ENCODE data around the gene NDC1.
"Not testable (repeated sequence)": the region's sequence is repeated elsewhere in the genome, so short reads cannot be mapped to it uniquely, and the experiment has no call there.

The NDC1 gene

DNA sequence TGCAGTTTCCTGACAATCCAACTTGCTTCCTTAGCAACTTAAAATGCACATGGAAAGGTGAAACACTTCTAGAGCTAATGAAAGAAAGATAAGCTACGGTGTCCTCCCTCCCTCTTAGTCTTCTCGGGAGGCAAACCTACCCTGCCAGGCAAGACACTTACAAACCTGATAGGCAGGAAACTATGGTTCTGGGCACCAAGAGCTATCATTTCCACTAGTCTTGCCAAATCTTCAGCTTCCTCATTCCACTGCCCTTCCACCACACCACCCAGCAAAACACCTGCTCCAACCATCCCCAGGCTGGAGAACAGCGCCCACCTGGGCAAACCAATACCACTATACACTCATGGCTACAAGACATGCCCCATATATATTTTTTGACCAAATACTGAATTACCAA is 15.2 kb downstream of the NDC1 start:
- DNase-seq (ENCODE audit: low read depth) = no peak

DNA sequence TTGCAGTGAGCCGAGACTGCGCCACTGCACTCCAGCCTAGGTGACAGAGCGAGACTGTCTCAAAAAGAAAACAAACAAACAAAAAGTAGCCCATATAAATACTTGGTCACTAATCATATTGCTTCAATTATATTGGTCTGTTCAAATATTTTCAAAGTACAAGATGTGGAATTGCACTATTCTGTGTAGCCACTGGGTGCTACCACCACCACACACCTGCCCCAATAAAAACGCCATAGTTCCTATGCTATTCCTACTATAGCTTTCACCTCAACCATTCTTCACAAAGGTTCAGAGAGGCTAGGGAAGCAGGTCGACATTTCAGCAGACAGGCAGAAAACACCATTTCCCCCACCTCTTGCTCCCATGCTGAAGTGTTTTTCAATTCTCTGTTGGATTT is 16.7 kb downstream of the NDC1 start:
- DNase-seq (ENCODE audit: low read depth) = no peak

DNA sequence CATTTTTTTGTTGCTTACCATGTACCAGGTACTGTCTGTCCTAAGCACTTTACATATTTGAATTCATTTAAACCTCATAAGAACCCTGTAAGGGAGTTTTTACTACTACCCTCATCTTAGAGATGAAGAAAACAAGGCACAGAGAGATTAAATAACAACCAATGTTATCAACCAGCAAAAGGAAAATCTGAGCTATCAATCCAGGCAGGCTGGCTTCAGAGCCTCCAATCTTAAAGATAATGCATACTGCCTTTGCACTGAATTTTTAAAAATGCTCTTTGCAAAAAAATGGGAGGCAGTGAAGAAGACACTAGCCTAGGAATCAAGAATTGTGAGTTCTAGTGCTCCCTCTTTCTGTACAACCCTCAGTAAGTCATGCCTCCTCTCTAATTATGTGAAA is 18.7 kb downstream of the NDC1 start:
- DNase-seq (ENCODE audit: low read depth) = no peak

DNA sequence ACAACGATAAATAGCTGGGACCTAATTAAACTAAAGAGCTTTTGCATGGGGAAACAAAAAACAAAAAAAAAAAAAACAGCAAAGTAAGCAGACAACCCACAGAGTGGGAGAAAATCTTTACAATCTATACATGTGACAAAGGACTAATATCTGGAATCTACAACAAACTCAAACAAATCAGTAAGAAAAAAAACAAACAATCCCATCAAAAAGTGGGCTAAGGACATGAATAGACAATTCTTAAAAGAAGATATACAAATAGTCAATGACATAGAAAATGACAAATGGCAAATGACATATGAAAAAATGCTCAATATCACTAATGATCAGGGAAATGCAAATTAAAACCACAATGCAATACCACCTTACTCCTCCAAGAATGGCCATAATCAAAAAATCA is 21.5 kb downstream of the NDC1 start:
- not testable (repeated sequence) for DNase-seq (ENCODE audit: low read depth)

DNA sequence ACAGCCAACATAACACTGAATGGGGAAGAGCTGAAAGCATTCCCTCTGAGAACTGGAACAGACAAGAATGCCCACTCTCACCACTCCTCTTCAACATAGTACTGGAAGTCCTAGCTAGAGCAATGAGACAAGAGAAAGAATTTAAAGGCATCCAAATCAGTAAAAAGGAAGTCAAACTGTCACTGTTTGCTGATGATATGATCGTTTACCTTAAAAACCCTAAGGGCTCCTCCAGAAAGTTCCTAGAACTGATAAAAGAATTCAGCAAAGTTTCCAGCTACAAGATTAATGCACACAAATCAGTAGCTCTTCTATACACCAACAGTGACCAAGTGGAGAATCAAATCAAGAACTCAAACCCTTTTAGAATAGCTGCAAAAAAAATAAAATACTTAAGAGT is 22.6 kb downstream of the NDC1 start:
- not testable (repeated sequence) for DNase-seq (ENCODE audit: low read depth)

DNA sequence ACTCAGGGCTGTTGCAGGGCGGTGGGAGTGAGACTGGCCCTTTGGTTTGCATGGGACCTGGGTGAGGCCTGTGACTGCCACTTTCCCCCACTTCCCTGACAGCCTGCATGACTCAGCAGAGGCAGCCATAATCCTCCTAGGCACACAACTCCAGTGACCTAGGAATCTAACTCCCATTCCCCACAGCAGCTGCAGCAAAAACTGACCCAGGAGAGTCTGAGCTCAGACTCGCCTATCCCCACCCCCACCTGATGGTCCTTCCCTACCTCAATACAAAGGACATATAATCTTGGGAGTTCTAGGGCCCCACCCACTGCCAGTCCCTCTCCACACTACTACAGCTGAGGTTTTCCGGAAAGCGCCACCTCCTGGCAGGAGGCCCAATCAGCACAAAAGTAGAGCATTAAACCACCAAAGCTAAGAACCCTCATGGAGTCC is 26.7 kb downstream of the NDC1 start:
- DNase-seq (ENCODE audit: low read depth) = no peak

DNA sequence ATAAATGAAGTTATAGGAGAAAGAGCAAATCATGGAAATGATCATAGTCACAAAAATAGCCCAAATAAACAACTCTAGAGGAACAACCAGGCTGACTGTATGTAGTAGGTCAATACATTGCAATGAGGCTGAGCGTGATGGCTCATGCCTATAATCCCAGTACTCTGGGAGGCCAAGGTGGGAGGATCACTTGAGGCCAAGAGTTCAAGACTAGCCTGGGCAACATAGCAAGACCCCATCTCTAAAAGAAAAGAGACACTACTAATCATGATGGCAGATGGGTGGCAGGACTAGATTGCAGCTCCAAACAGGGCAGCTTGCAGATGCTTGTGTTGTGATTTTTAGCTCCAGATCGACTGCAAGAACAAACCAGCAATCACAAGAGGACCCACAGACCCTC is 27.6 kb downstream of the NDC1 start:
- no peak for DNase-seq (ENCODE audit: low read depth)

DNA sequence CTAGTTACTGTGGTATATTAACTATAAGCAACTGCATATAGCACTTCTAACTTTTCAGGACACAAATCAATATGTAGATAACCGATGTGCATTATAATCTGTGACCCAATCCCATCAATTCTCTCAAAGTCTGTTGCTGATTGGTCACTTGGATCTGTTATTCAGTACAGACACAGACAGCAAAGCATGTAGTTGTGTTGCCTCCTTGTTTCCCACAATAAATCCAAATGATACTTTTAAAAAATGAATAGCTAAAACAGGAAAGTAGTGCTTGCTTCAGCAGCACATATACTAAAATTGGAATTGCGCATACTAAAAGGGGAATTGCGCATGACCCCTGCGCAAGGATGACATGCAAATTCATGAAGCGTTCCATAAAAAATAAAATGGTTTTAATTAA is 28.1 kb downstream of the NDC1 start:
- DNase-seq (ENCODE audit: low read depth) = no peak

DNA sequence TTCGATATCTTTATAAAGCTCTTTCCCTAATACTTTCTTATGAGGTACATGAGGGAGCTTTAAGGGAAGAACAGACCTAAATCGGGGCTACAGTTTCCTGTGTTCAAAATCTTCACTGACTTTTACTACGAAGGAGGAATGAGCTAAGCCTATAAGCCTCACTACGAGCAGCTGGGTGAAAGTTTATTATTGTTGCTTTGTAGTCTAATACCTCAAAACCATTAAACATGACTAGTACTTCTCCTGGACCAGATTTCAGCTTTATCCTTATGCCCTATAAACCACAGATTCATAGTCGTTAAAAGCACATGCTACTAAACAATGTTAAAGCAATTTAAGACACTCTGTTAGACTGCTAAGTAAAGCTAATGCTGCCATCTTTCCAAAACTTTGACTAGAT is 30.2 kb downstream of the NDC1 start:
- DNase-seq (ENCODE audit: low read depth) = no peak

DNA sequence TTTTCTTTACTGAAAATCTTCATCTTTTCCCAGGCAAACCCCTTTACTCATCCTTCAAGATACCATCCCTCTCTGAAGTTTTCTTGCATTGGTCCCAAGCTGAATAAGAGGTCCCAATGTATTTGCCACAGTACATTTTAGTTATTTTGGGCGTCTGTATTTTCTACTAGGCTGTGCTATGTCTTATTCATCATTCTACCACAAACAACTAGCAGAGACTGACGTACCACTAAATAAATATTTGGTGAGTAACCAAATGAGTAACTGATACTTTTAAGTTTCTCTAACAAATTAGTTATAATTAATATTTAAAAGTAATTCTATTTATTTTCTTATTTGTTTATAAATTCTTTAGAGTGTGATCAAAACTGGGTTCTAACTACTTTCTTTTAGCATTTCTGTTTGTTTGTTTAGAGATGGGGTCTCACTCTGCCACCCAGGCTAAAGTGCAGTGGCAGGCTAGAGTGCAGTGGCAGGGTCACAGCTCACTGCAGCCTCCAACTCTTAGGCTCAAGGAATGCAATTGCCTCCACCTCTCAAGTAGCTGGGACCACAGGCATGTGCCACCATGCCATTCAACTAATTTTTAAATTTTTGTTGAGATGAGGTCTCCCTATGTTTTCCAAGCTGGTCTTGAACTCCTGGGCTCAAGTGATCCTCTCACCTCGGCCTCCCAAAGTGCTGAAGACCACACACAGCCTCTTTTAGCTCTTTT is 33.1 kb downstream of the NDC1 start:
- no peak for DNase-seq (ENCODE audit: low read depth)

DNA sequence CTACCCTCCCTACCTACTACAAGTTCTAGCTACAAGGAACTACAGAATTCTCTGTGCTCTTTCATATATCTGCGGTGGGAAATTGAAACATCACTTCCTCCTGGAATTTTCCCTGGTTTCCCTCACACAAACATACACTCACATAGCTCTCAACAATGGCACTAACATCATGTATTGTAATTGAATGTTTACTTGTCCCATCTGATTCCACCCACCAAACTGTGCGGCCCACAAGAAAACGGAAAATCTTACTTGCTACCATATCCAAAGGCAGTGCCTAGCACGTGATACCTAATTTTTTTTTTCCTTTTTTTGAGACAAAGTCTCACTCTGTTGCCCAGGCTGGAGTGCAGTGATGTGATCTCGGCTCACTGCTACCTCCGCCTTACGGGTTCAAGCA is 33.9 kb downstream of the NDC1 start:
- no peak for DNase-seq (ENCODE audit: low read depth)

DNA sequence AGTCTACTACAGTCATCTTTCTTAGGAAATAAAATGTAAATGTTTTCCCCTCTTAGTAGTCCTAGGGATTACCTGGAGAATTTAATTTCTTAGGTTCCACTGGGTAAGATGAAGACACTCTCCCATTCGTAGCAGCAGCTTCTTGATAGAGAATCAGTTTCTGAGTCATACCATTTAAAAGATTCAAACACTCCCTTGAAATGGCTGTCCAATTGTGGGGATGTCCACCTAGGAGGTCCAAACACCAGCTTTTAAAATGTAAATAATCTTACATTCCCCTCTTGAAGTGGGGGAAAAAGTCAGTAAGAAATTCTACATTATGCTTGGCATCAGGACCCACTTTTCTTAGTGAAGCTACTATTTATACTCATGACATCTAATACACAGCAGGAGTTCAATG is 37.5 kb downstream of the NDC1 start:
- DNase-seq (ENCODE audit: low read depth) = no peak

DNA sequence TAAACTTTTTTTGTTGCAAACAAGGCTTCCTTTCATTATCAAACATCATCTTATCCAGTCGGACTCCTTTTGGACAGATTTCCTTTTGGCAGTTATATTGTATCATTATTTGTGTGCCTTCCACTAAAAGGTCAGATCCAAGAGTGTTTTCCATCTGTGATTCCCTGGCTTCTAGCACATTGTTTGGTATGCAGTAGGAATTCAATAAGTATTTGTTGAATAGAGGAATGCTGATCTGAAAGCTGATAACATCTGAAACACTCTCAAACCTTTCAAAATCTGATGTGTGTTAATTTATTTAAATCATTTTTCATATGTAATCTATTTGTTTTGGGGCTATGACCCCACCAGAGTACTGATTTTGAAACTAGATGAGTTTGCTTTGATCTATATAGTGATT is 39.0 kb downstream of the NDC1 start:
- DNase-seq (ENCODE audit: low read depth) = no peak

DNA sequence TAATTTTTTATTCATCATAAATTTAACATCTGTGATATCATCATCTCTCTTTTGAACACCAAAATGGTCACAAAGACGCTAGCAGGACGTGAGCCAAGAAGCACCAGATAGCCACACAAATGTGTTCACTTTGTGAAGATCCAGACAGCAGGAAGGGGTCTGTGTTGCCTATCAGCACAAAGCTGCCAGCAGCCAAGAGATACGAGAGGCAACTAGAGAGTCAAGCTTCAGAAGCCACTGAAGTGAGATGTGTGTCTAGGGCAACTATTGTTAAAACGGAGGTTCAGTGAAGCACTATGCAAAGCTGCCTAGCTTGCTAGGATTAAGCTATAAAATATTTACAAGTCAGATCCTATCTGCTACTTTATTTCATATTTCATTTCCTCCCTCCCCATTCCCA is 45.3 kb downstream of the NDC1 start:
- no peak for DNase-seq (ENCODE audit: low read depth)

DNA sequence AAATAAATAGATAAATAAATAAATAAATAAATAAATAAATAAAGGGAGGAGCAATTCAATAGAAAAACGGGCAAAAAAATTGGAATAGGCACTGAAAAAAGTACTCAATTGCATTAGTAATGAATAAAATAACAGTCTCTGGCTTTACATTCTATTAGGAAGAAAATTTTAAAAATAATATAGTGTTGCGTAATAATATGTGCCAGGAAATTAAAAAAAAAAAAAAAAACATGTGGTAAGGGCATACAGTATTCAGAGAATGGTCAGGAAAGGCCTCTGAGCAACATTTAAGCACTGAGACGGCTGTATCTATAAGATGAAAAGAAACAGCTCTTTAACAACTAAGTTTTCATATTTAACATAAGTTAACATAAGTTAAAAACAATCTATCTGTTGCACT is 50.4 kb downstream of the NDC1 start:
- no peak for DNase-seq (ENCODE audit: low read depth)

DNA sequence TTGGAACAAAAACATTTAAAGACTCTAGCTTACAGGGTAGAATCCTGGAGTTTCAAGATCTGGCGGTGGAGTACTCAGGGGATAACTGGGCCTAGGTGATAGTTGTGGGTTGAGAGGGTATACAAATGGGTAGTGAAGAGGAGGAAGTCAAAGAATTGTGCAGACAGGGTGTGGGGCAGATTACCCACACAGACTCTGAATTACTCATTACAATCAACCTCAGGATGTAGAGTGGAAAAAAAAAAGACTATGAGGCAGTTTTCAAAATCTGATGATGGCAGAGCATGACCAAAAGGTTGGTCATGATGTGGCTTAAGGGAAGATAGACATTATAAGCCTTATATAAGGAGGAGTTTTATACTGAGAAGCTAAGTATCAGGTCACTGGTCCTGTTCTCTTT is 55.0 kb downstream of the NDC1 start:
- no peak for DNase-seq (ENCODE audit: low read depth)

DNA sequence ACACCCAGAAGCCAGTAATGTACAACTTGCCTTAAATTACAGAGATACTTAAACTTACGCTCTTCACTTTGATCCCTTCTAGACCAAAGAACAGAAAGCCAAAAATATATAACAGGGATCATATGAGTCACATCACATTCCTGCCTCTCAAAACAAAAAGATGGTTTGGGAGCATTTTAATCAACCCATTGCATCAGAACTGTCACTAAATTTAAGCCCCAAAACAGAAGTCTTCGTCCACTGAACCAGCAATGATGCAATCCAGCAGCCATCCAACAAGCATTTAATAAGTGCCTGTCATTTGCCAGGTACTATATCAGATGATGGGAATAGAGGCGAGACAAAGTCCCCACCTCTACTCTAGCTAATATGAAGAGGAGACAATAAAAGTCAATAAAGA is 56.4 kb downstream of the NDC1 start:
- no peak for DNase-seq (ENCODE audit: low read depth)

DNA sequence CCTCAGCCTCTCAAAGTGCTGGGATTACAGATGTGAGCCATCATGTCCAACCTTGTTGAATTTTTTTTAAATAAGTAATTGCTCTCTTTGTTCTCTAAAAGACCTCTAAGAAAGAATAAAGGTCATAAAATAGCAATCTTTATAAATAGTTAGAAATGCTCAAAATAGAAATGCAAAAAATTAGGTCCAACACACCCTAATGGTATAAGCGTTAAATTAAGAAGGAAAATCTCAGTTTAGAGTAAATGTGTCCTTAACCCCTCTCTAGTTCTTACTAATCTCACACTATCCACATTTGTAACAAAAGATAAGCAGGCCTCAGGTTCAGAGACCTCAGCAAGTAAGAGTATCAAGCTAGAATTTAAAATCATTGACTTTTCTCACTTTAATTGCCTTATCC is 60.8 kb downstream of the NDC1 start:
- no peak for DNase-seq (ENCODE audit: low read depth)

DNA sequence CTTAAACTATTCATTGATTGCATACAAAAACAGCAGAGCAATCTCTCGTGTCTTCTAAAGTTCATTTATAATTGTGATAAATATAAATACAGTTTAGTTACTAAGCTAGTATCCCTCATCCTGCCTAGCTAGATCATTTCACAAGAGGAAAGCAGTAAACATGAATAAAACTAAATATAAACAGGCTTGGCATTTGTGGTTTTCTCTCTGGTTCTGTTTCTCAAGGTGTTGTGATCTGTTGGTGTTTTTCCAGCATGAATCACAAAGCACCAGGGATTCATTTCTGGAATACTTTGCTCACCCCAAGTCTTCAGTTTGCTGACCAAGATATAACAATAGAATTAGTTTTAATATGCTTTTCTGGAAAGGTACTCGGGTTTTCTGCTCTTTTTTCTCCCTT is 66.4 kb downstream of the NDC1 start:
- no peak for DNase-seq (ENCODE audit: low read depth)

DNA sequence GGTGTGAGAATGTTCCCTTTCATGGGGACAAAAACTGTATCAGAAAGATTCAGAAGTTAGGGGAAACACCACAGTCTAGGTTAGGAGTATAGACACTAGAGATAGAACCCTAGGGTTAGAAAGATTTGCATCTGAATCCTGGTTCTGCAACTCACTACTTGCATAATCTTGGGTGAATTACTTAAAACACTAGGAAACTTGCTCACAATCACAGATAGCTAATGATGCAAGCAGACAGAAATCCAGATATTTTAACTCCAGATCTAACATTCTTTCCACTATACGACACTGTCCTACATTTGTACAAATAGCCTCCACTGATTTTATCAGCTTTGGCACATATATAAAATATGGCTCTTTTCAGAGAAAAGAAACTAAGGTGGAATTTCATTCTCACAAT is 68.3 kb downstream of the NDC1 start:
- no peak for DNase-seq (ENCODE audit: low read depth)

DNA sequence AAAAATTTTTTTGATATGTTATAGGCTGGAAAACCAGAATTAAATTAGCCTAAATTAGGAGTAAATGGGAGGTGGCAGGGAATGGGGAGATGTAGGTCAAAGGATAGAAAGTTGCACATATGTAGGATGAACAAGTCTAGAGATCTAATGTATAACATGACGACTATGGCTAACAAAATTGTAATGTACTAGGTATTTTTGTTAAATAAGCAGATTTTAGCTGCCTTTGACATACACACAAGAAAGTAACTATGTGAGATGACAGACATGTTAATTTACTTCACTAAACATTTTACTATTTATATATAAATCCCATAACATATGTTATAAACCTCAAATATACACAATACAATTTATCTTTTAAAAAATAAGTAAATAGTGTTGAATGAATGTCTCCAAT is 68.9 kb downstream of the NDC1 start:
- DNase-seq (ENCODE audit: low read depth) = no peak

DNA sequence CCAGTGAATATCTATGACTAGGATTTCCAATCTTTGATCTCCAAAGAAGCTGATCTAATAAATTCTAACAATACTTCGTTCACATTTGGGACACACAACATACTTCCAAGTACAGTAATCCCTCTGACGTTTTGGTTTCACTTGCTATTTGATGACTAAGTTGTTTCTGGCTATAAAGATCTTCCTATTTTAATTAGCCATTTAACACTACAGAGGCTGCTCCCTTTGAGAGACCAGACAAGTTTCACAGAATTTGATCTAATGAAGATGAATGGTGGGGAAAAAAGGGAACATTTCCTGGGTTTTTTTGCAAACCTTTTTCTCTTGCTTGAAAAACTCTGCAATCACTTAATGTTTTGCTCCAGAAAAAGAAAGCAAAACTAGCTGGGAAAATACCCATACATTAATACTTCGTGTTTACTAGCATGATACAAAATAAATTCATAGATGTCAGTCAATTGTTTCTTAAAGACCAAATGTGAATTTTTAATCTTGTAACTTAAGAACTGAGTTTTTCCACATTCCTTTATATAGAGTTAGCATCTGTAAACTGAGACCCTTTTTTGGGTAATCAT is 71.2 kb downstream of the NDC1 start:
- no peak for DNase-seq (ENCODE audit: low read depth)

DNA sequence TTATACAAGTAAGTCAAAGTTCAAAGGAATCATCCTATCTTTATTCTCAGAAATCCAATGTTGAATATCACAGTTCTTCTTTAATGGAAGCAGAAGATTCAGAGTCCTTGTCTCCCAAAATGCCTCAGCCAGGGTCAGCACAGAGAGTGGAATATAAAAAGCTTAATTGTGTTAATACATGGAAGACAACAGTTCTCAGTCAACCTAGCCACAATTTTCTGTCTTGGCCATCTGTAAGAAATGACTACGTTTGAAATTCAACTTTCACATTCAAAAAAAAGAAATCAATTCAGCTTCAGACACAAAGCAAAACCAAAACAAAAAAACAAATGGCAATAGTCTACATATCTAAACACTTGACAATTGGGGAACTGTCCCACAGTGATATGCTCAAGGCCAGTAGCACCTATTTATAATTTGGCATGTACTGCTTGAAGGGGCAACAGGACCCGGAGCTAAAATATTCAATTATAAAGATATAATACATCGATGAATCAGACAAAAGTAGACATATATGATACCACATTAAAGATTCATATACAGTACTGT is 71.8 kb downstream of the NDC1 start:
- no peak for DNase-seq (ENCODE audit: low read depth)

DNA sequence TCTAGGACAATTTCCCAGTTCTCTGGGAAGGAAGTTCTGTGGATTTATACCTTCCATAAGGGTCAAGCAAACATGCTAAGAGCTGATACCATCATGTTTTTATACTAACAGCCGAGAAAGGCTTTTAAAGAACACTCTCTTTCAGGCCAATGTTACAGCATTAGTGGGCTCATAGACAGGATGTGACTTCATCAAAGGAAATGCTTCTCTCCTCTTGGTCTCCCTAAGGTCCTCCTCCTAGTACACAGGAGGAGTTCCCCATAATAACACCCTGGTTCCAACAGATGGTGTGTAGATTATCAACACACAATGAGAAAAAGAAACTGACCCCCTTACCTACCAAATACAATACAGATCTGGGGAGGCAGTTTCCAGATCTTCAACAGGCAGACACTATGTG is 72.4 kb downstream of the NDC1 start:
- no peak for DNase-seq (ENCODE audit: low read depth)

Measured in activated T-cell treated with anti-CD3 and anti-CD28 coated beads for 24 hours (primary cell).